Left renal pelvis (tissue), 4 donors: ENCODE results near the gene PROKR2. TPM values are rescaled to one million over a fixed set of nuclear protein-coding genes. Genes with fewer than 3 reads are reported as not detected.

Experiments used
- DNase-seq, 4 donors: peaks; one replicate each; pipeline ENCODE4 v3.0.0-alpha.2; 2013; ENCODE audit warnings: low read depth in 4 of 4, low spot score in 3 of 4
- polyA plus RNA-seq, 4 donors: library from polyadenylated mRNA; unstranded; fragments of 120-200 nt; gene quantifications; one replicate each; pipeline ENCODE4 v1.2.1, GENCODE V29; 2013; ENCODE audit not compliant: insufficient read length in 4 of 4

The PROKR2 gene
- polyA plus RNA-seq, 4 donors, result 0.30 TPM; not detected in 3

- no peak for DNase-seq
Observed at GRCh38 chr20:5290596-5290995, 26.2 kb downstream of the PROKR2 start.

- no peak for DNase-seq
Observed at GRCh38 chr20:5282561-5282960, 34.2 kb downstream of the PROKR2 start.

- no peak for DNase-seq
Observed at GRCh38 chr20:5279661-5280060, 37.1 kb downstream of the PROKR2 start.

- DNase-seq, result no peak
Observed at GRCh38 chr20:5272268-5272667, 44.5 kb downstream of the PROKR2 start.

- DNase-seq, result no peak
Observed at GRCh38 chr20:5270603-5271002, 46.2 kb downstream of the PROKR2 start.

GRCh38 chr20:5268449-5268848, 48.3 kb downstream of the PROKR2 start:
- no peak for DNase-seq

GRCh38 chr20:5267092-5267491, 49.7 kb downstream of the PROKR2 start:
- no peak for DNase-seq

Other genes starting within 250 kb of the PROKR2 start
- 100 to 1,000 TPM; 155 to 196 (median 174) TPM for gene TMEM230, start 203.9 kb downstream of the PROKR2 start, polyA plus RNA-seq
- gene PCNA, start 197.0 kb downstream of the PROKR2 start, polyA plus RNA-seq, result 100 to 1,000 TPM; 132 to 209 (median 169) TPM
- 10 to 100 TPM; 30.8 to 38.8 (median 34.5) TPM for gene CDS2, start 189.9 kb downstream of the PROKR2 start, polyA plus RNA-seq